Stomach (tissue), 9 donors: Measurements from ENCODE around the gene GPR75. TPM values are rescaled to one million over a fixed set of nuclear protein-coding genes. Genes with fewer than 3 reads are reported as not detected.
"Not testable (repeated sequence)": the region's sequence is repeated elsewhere in the genome, so short reads cannot be mapped to it uniquely, and the experiment has no call there.

Source experiments
- DNase-seq, 2 donors: peaks; one replicate each; pipeline versions ENCODE4 v3.0.0 to v3.0.0-alpha.2; 2013 to 2019
- H3K27ac ChIP-seq, 5 donors: fragments of 200-600 bp in 4 of 5; sonication (generic) in 4 of 5; one replicate each; pipeline ENCODE4 v1.5.1; 2013 to 2019; ENCODE audit warnings: mild to moderate bottlenecking in 1 of 5, moderate library complexity in 1 of 5
- H3K27me3 ChIP-seq, 3 donors: fragments of 200-600 bp; sonication (generic); one replicate each; pipeline ENCODE4 v1.5.1; 2017 to 2019; ENCODE audit warnings: mixed run types in 1 of 3
- H3K36me3 ChIP-seq, 4 donors: fragments of 200-600 bp; sonication (generic); 1 replicate in 3 of 4; 2 replicates in 1 of 4; pipeline ENCODE4 v1.5.1; 2016 to 2019
- H3K4me1 ChIP-seq, 4 donors: fragments of 200-600 bp; sonication (generic); one replicate each; pipeline ENCODE4 v1.5.1; 2016 to 2019
- H3K4me3 ChIP-seq, 4 donors: fragments of 200-600 bp; sonication (generic) in 3 of 4; one replicate each; pipeline ENCODE4 v1.5.1; 2016 to 2019; ENCODE audit warnings: mild to moderate bottlenecking in 1 of 4
- H3K9me3 ChIP-seq, 4 donors: fragments of 200-600 bp; sonication (generic); one replicate each; pipeline ENCODE4 v1.5.1; 2016 to 2019
- CTCF ChIP-seq, 7 experiments: fragments of 450-650 bp in 4 of 7; fragments of 200-600 bp in 3 of 7; sonication (generic) in 3 of 7; IDR thresholded peaks; one replicate each; pipeline ENCODE4 v1.5.1; 2016 to 2019; ENCODE audit warnings: antibody characterized with exemption in 7 of 7, control low read depth in 2 of 7, mild to moderate bottlenecking in 1 of 7
- EP300 ChIP-seq: sonication (generic); formaldehyde crosslinking; IDR thresholded peaks from one replicate; pipeline ENCODE4 v1.6.1; 2017; ENCODE audit warnings: antibody characterized with exemption
- POLR2A ChIP-seq, 4 donors: fragments of 450-650 bp; IDR thresholded peaks; one replicate each; pipeline ENCODE4 v1.6.1; 2016; ENCODE audit warnings: antibody characterized with exemption in 4 of 4, control low read depth in 2 of 4, mild to moderate bottlenecking in 1 of 4, moderate library complexity in 1 of 4
- POLR2AphosphoS5 ChIP-seq, 3 donors: sonication (generic); formaldehyde crosslinking; IDR thresholded peaks; one replicate each; pipeline ENCODE4 v1.6.1; 2016; ENCODE audit warnings: antibody characterized with exemption in 3 of 3
- WGBS, 5 donors: extraction: QIAGEN DNeasy Blood & Tissue Kit in 3 of 5; methylation state at CpG; one replicate each; pipeline versions ENCODE4 v1.1.5 to v1.1.7; 2013 to 2018; 5-methylcytosine and 5-hydroxymethylcytosine counted together
- intact Hi-C: fragments of 100-400 bp; cut with DNase I; formaldehyde crosslinking; loops from one replicate; pipeline ENCODE4 v1.15.1; 2023; ENCODE audit warnings: low total_unique reads
- polyA plus RNA-seq, 3 donors: library from polyadenylated mRNA; stranded (reverse); fragments of 200-250 nt; gene quantifications; one replicate each; pipeline ENCODE4 v1.2.3, GENCODE V29; 2013
- total RNA-seq, 5 donors: library from RNA; depleted of rRNA; stranded (reverse); fragments of >200 nt; gene quantifications; one replicate each; pipeline versions ENCODE4 v1.1.0 to v1.2.3, GENCODE V29; 2014 to 2016
- donor health status: healthy with polysubstance abuse.
- donor health status: Bipolar disorder and iron deficiency.
- donor health status: healthy.

Gene GPR75
- total and polyA plus RNA-seq, 8 donors = 0.15 to 9.4 (median 3.4) TPM; not detected in 2

GRCh38 chr2:53826030-53826410 is 33.7 kb downstream of the GPR75 start:
- WGBS, 5 donors = 47 to 78% (median 66%) methylated on average over 1 of the region's 1 CpG
- TF ChIP-seq POLR2AphosphoS5 (IDR thresholded peaks at IDR 0.05) = no peak
- TF ChIP-seq POLR2A (IDR thresholded peaks at IDR 0.05) = no peak
- TF ChIP-seq EP300 = no peak
- TF ChIP-seq CTCF (IDR thresholded peaks at IDR 0.05) = no peak

GRCh38 chr2:53823639-53824038 is 36.1 kb downstream of the GPR75 start:
- H3K9me3 ChIP-seq, DNase-seq, H3K27ac ChIP-seq, intact Hi-C loops, H3K4me3 ChIP-seq, H3K27me3 ChIP-seq: not testable (repeated sequence)
- H3K36me3 ChIP-seq = peaks cover 4 to 22% (median 18%) of the 10 kb centered on the region in 4 donors
- peaks cover 0 to 24% (median 5%) of the 10 kb centered on the region in 4 donors for H3K4me1 ChIP-seq
- WGBS, 5 donors = 90 to 91% (median 90%) methylated on average over 9 of the region's 9 CpGs

More at GRCh38 chr2:53826030-53826410, 33.7 kb downstream of the GPR75 start:
- no peak for DNase-seq
- Histone ChIP-seq H3K27ac (peak overlapping the region in 1 of 5 donors; percentile 11), H3K36me3 (peaks cover 0 to 8% (median under 1%) of the 10 kb centered on the region in 4 donors), H3K4me3 (no peak overlapping the region), H3K9me3 (no peaks in the 10 kb centered on the region), H3K27me3 (no peaks in the 10 kb centered on the region), H3K4me1 (peaks cover 0 to 24% (median 5%) of the 10 kb centered on the region in 4 donors)
- intact Hi-C loops = no loop called here

- 86 to 92% (median 90%) methylated on average over 6 of the region's 6 CpGs for WGBS, 5 donors
- intact Hi-C loops = no loop called here
Observed at GRCh38 chr2:53821810-53822209, 38.0 kb downstream of the GPR75 start.

GRCh38 chr2:53820711-53821110 is 39.1 kb downstream of the GPR75 start:
- Histone ChIP-seq H3K4me3 (no peak overlapping the region), H3K27me3 (no peaks in the 10 kb centered on the region), H3K36me3 (peaks cover 7 to 51% (median 47%) of the 10 kb centered on the region in 4 donors), H3K27ac (no peak overlapping the region), H3K4me1 (peaks cover 0 to 2% (median 0%) of the 10 kb centered on the region in 4 donors), H3K9me3 (no peaks in the 10 kb centered on the region)
- DNase-seq = no peak
- WGBS, 5 donors = 80 to 93% (median 87%) methylated on average over 4 of the region's 4 CpGs
- TF ChIP-seq EP300 (no peak), CTCF (IDR thresholded peaks at IDR 0.05) (no peak)
- intact Hi-C loops = no loop called here

More at GRCh38 chr2:53821810-53822209, 38.0 kb downstream of the GPR75 start:
- H3K4me1 ChIP-seq = peaks cover 0 to 12% (median 1%) of the 10 kb centered on the region in 4 donors
- no peak overlapping the region for H3K27ac ChIP-seq
- H3K27me3 ChIP-seq = no peaks in the 10 kb centered on the region
- TF ChIP-seq POLR2AphosphoS5 (IDR thresholded peaks at IDR 0.05) (no peak), CTCF (IDR thresholded peaks at IDR 0.05) (no peak), EP300 (no peak), POLR2A (IDR thresholded peaks at IDR 0.05) (no peak)
- DNase-seq = no peak
- H3K36me3 ChIP-seq = peaks cover 7 to 40% (median 36%) of the 10 kb centered on the region in 4 donors
- H3K4me3 ChIP-seq = no peak overlapping the region
- H3K9me3 ChIP-seq = no peaks in the 10 kb centered on the region

GRCh38 chr2:53820048-53820447 is 39.7 kb downstream of the GPR75 start:
- Histone ChIP-seq H3K36me3 (peaks cover 9 to 58% (median 54%) of the 10 kb centered on the region in 4 donors), H3K4me3 (no peak overlapping the region), H3K4me1 (no peaks in the 10 kb centered on the region), H3K27me3 (no peaks in the 10 kb centered on the region), H3K27ac (no peak overlapping the region), H3K9me3 (no peaks in the 10 kb centered on the region)
- TF ChIP-seq POLR2AphosphoS5 (IDR thresholded peaks at IDR 0.05) (no peak), CTCF (IDR thresholded peaks at IDR 0.05) (no peak), POLR2A (IDR thresholded peaks at IDR 0.05) (no peak), EP300 (no peak)
- DNase-seq = no peak
- intact Hi-C loops = no loop called here
- WGBS, 5 donors = 82 to 94% (median 90%) methylated on average over 9 of the region's 9 CpGs
